ENCODE data around the gene ISOC2. TPM values are rescaled to one million over a fixed set of nuclear protein-coding genes. Genes with fewer than 3 reads are reported as not detected.

The ISOC2 gene
- total RNA-seq, 6 experiments from 2014 or later: 60.1 to 81.4 (median 66.8) TPM

DNA sequence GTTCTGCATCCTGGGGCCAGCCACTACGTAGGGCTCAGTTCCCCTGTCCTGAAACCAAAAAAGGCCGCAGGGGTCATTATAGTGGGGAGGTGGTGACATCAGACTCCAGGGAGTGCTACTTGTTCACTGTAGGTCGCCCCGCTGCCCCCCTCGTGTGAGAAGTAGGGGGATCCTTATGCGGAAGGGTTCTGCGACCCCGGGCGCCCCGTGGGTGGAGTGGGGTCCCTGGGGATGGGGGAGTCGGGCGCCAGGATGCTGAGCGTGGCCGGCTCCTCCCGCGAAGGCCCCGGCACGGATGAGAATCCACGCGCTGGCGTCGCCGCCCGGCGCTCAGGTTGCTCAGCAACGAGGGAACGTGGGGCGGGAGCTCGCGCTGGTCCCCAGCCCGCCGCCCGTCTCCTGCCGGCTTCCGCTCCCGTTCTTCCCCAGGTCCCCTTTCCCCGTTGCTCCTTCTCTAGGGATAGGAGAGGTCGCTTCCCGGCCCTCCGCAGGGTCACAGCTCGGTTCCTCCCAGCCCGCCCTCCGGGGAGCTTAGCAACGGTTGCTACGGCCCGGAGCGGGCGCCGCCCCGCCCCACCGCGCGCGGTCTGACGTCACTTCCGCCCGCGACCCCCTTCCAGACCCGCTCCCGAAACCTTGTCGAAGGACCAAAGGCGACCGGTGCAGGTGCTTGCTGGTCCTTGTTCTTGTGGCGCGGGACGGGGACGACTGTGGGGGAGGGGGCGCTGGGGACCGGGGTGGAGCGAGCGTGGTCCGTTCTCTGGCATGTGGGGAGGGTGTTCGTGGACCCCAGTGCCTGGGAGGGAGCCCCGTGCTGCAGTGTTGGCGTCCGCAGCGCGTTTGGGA, 23.4 kb upstream of the ISOC2 start, which contains the start of gene NAT14:
Gene NAT14 (plus strand): TSS at position 596 of the 846 bp plus-strand sequence. CDS start 521 bp downstream, outside the sequence.
- Mint-ChIP-seq H3K27me3 (ENCODE audit: insufficient read depth) (peaks cover 4% of the 10 kb centered on the region), H3K36me3 (ENCODE audit: low read depth) (no peaks in the 10 kb centered on the region), H3K9me3 (no peaks in the 10 kb centered on the region), H3K4me3 (peak within 1 kb of the TSS; percentile 87), H3K4me1 (ENCODE audit: low read depth) (peaks cover 30% of the 10 kb centered on the region), H3K27ac (peak within 1 kb of the TSS; percentile 97)
- peak; percentile 36 for DNase-seq
- TF ChIP-seq, protein P1, sequence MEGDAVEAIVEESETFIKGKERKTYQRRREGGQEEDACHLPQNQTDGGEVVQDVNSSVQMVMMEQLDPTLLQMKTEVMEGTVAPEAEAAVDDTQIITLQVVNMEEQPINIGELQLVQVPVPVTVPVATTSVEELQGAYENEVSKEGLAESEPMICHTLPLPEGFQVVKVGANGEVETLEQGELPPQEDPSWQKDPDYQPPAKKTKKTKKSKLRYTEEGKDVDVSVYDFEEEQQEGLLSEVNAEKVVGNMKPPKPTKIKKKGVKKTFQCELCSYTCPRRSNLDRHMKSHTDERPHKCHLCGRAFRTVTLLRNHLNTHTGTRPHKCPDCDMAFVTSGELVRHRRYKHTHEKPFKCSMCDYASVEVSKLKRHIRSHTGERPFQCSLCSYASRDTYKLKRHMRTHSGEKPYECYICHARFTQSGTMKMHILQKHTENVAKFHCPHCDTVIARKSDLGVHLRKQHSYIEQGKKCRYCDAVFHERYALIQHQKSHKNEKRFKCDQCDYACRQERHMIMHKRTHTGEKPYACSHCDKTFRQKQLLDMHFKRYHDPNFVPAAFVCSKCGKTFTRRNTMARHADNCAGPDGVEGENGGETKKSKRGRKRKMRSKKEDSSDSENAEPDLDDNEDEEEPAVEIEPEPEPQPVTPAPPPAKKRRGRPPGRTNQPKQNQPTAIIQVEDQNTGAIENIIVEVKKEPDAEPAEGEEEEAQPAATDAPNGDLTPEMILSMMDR (IDR thresholded peaks at IDR 0.05): no peak

DNA sequence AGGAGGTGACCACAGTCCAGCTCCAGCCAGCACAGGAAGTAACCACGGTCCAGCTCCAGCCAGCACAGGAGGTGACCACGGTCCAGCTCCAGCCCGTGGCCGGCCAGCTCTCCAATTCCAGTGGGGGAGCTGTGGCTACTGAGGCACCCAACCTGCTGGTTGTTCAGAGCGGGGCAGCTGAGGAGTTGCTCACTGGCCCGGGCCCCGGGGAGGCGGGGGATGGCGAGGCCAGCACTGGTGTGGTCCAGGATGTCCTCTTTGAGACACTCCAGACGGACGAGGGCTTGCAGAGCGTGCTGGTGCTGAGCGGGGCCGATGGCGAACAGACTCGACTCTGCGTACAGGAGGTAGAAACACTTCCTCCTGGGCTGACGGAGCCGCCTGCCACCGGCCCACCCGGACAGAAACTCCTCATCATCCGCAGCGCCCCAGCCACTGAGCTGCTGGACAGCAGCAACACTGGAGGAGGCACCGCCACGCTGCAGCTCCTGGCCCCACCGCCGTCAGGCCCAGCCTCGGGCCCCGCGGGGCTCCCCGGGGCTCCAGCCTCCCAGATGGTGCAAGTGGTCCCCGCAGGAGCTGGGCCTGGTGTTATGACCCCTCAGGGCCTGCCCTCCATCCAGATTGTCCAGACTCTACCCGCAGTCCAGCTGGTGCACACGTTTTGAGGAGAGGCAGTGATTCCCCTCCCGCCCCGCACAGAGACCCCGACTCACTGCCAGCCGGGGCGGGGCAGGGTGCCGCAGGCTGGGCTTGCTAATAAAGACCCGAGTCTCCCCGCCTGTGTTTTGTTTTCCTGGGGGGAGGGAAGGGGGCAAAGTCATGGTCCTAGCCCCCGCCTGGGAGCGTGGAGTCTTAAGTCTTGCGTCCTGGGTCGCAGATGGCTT, 22.5 kb upstream of the ISOC2 start:
- no peaks in the 10 kb centered on the region for H3K36me3 Mint-ChIP-seq (ENCODE audit: low read depth)
- peaks cover 4% of the 10 kb centered on the region for H3K27me3 Mint-ChIP-seq (ENCODE audit: insufficient read depth)
- no peak for DNase-seq
- H3K9me3 Mint-ChIP-seq: no peaks in the 10 kb centered on the region
- peak overlapping the region; percentile 87 for H3K4me3 Mint-ChIP-seq
- H3K27ac Mint-ChIP-seq: peak overlapping the region; percentile 97
- H3K4me1 Mint-ChIP-seq (ENCODE audit: low read depth): peaks cover 38% of the 10 kb centered on the region
- TF ChIP-seq, protein P1 (IDR thresholded peaks at IDR 0.05): no peak

DNA sequence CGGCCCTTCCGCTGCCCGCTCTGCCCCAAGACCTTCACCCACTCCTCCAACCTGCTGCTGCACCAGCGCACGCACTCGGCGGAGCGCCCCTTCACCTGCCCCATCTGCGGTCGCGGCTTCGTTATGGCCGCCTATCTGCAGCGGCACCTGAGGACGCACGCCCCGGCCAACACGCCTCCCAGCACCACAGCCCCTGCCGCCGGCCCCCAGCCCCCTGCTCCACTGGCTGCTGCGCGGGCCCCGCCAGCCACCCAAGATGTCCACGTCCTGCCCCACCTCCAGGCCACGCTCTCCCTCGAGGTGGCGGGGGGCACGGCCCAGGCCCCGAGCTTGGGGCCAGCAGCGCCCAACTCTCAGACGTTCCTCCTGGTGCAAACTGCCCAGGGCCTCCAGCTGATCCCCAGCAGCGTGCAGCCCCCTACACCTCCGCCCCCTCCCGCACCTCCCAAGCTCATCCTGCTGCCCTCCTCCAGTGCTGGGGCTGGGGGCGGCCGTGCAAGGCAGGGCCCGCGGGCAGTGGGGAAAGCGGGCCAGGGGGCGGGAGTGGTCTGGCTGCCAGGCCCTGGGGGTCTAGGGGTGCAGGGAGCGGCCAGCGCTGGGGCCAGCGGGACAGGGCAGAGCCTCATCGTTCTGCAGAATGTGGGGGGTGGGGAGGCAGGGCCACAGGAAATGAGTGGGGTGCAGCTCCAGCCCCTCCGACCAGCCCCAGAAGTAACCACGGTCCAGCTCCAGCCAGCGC, 21.7 kb upstream of the ISOC2 start:
- DNase-seq: no peak
- Mint-ChIP-seq H3K27ac (no peak overlapping the region), H3K4me1 (ENCODE audit: low read depth) (peaks cover 41% of the 10 kb centered on the region), H3K4me3 (no peak overlapping the region), H3K36me3 (ENCODE audit: low read depth) (no peaks in the 10 kb centered on the region; the same call in 1 of the 2 replicates), H3K9me3 (no peaks in the 10 kb centered on the region), H3K27me3 (ENCODE audit: insufficient read depth) (peaks cover 2% of the 10 kb centered on the region)
- TF ChIP-seq, protein P1 (IDR thresholded peaks at IDR 0.05): no peak

DNA sequence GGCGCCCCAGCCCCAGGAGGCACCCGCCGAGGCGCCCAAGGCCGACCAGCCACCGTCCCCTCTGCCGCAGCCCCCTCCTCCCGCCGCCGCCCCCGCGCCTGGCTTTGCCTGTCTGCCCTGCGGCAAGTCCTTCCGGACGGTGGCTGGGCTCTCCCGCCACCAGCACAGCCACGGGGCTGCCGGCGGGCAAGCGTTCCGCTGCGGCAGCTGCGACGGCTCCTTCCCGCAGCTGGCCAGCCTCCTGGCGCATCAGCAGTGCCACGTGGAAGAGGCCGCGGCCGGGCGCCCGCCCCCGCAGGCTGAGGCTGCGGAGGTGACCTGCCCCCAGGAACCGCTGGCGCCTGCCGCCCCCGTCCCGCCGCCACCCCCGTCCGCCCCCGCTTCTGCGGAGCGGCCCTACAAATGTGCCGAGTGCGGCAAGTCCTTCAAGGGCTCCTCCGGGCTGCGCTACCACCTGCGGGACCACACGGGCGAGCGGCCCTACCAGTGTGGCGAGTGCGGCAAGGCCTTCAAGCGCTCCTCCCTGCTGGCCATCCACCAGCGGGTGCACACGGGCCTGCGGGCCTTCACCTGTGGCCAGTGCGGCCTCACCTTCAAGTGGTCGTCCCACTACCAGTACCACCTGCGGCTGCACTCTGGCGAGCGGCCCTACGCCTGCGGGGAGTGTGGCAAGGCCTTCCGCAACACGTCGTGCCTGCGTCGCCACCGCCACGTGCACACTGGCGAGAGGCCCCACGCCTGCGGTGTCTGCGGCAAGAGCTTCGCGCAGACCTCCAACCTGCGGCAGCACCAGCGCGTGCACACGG, 20.9 kb upstream of the ISOC2 start:
- TF ChIP-seq, protein P1 (IDR thresholded peaks at IDR 0.05): no peak
- H3K27me3 Mint-ChIP-seq (ENCODE audit: insufficient read depth): peaks cover 2% of the 10 kb centered on the region
- H3K4me1 Mint-ChIP-seq (ENCODE audit: low read depth): peaks cover 44% of the 10 kb centered on the region
- no peaks in the 10 kb centered on the region; the same call in 1 of the 2 replicates for H3K36me3 Mint-ChIP-seq (ENCODE audit: low read depth)
- no peak for DNase-seq
- H3K27ac Mint-ChIP-seq: no peak overlapping the region
- no peak overlapping the region for H3K4me3 Mint-ChIP-seq
- no peaks in the 10 kb centered on the region for H3K9me3 Mint-ChIP-seq

Data from HFFc6 (cell line).